ENCODE data around the gene CCZ1. TPM values are rescaled to one million over a fixed set of nuclear protein-coding genes. Genes with fewer than 3 reads are reported as not detected.
"Not testable (repeated sequence)": the region's sequence is repeated elsewhere in the genome, so short reads cannot be mapped to it uniquely, and the experiment has no call there.

CCZ1 gene
- polyA plus RNA-seq, 4 donors = 43.8 to 82.7 (median 51.5) TPM

DNA sequence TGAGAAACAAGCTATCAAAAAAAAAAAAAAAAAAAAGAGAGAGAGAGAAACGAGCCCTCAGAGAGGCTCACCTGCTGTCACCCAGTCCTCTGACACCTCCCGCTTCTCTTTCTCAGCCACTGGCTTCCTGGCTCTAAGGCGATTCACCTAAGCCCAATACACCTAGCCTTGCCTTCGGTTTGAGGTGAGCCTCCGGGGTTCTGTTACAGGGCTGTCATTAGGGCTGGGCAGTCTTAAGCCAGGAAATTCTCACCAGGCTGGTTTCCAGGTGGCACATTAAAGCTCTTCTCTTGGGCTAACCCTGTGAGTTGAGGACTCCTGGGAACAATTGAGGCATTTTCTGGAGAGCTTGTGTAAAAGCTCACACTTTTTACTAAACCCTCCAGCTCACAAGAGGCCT is 10.5 kb upstream of the CCZ1 start:
- not testable (repeated sequence) for FAIRE-seq; H3K4me3 ChIP-seq (ENCODE audit: low read depth in 1 of 3, low read length in 3 of 3); H3K36me3 ChIP-seq (ENCODE audit: control insufficient read depth in 3 of 3, insufficient read depth in 2 of 3, low read depth in 1 of 3, low read length in 3 of 3); DNase-seq; H3K4me1 ChIP-seq (ENCODE audit: control insufficient read depth in 3 of 3, insufficient read depth in 2 of 3, low read depth in 1 of 3, low read length in 2 of 3); H3K9me3 ChIP-seq (ENCODE audit: control insufficient read depth in 2 of 2, insufficient read depth in 1 of 2, low read depth in 1 of 2, low read length in 1 of 2); H3K27ac ChIP-seq (ENCODE audit: low read depth in 1 of 3, low read length in 2 of 3); H3K27me3 ChIP-seq (ENCODE audit: control insufficient read depth in 3 of 3, insufficient read depth in 3 of 3, low read length in 3 of 3)
- 74 to 87% (median 87%) methylated on average over 5 of the region's 5 CpGs for WGBS, 3 donors

GRCh38 chr7:5890244-5890643 is 8.3 kb upstream of the CCZ1 start:
- not testable (repeated sequence) for FAIRE-seq; H3K4me3 ChIP-seq (ENCODE audit: low read depth in 1 of 3, low read length in 3 of 3); H3K4me1 ChIP-seq (ENCODE audit: control insufficient read depth in 3 of 3, insufficient read depth in 2 of 3, low read depth in 1 of 3, low read length in 2 of 3); H3K27ac ChIP-seq (ENCODE audit: low read depth in 1 of 3, low read length in 2 of 3); H3K36me3 ChIP-seq (ENCODE audit: control insufficient read depth in 3 of 3, insufficient read depth in 2 of 3, low read depth in 1 of 3, low read length in 3 of 3); DNase-seq; H3K27me3 ChIP-seq (ENCODE audit: control insufficient read depth in 3 of 3, insufficient read depth in 3 of 3, low read length in 3 of 3); H3K9me3 ChIP-seq (ENCODE audit: control insufficient read depth in 2 of 2, insufficient read depth in 1 of 2, low read depth in 1 of 2, low read length in 1 of 2)
- 77 to 91% (median 81%) methylated on average over 2 of the region's 2 CpGs for whole genome bisulfite sequencing, 3 donors

GRCh38 chr7:5892498-5892897 is 6.0 kb upstream of the CCZ1 start:
- peak in 1 of 2 donors; percentile 31 for DNase-seq
- Histone ChIP-seq H3K4me3 (ENCODE audit: low read depth in 1 of 3, low read length in 3 of 3) (no peak overlapping the region), H3K27me3 (ENCODE audit: control insufficient read depth in 3 of 3, insufficient read depth in 3 of 3, low read length in 3 of 3) (no peaks in the 10 kb centered on the region), H3K9me3 (ENCODE audit: control insufficient read depth in 2 of 2, insufficient read depth in 1 of 2, low read depth in 1 of 2, low read length in 1 of 2) (no peaks in the 10 kb centered on the region), H3K36me3 (ENCODE audit: control insufficient read depth in 3 of 3, insufficient read depth in 2 of 3, low read depth in 1 of 3, low read length in 3 of 3) (no peaks in the 10 kb centered on the region), H3K4me1 (ENCODE audit: control insufficient read depth in 3 of 3, insufficient read depth in 2 of 3, low read depth in 1 of 3, low read length in 2 of 3) (no peaks in the 10 kb centered on the region), H3K27ac (ENCODE audit: low read depth in 1 of 3, low read length in 2 of 3) (no peak overlapping the region)
- WGBS, 3 donors = 70 to 86% (median 82%) methylated on average over 9 of the region's 9 CpGs
- FAIRE-seq = no peak

- DNase-seq = peak in 1 of 2 donors; percentile 25
These were observed 1.1 kb upstream of the CCZ1 start for GRCh38 chr7:5897369-5897919.

GRCh38 chr7:5903002-5903401 is 4.5 kb downstream of the CCZ1 start:
- not testable (repeated sequence) for H3K9me3 ChIP-seq (ENCODE audit: control insufficient read depth in 2 of 2, insufficient read depth in 1 of 2, low read depth in 1 of 2, low read length in 1 of 2); H3K4me3 ChIP-seq (ENCODE audit: low read depth in 1 of 3, low read length in 3 of 3); FAIRE-seq; H3K27ac ChIP-seq (ENCODE audit: low read depth in 1 of 3, low read length in 2 of 3); DNase-seq; H3K4me1 ChIP-seq (ENCODE audit: control insufficient read depth in 3 of 3, insufficient read depth in 2 of 3, low read depth in 1 of 3, low read length in 2 of 3); H3K27me3 ChIP-seq (ENCODE audit: control insufficient read depth in 3 of 3, insufficient read depth in 3 of 3, low read length in 3 of 3)
- peaks cover 0 to 24% (median 2%) of the 10 kb centered on the region in 3 donors for H3K36me3 ChIP-seq (ENCODE audit: control insufficient read depth in 3 of 3, insufficient read depth in 2 of 3, low read depth in 1 of 3, low read length in 3 of 3)
- WGBS, 3 donors = 59 to 91% (median 77%) methylated on average over 6 of the region's 6 CpGs

More at GRCh38 chr7:5897369-5897919, 1.1 kb upstream of the CCZ1 start:
- H3K9me3 ChIP-seq (ENCODE audit: control insufficient read depth in 2 of 2, insufficient read depth in 1 of 2, low read depth in 1 of 2, low read length in 1 of 2); H3K4me1 ChIP-seq (ENCODE audit: control insufficient read depth in 3 of 3, insufficient read depth in 2 of 3, low read depth in 1 of 3, low read length in 2 of 3); H3K27me3 ChIP-seq (ENCODE audit: control insufficient read depth in 3 of 3, insufficient read depth in 3 of 3, low read length in 3 of 3); H3K27ac ChIP-seq (ENCODE audit: low read depth in 1 of 3, low read length in 2 of 3); H3K36me3 ChIP-seq (ENCODE audit: control insufficient read depth in 3 of 3, insufficient read depth in 2 of 3, low read depth in 1 of 3, low read length in 3 of 3); H3K4me3 ChIP-seq (ENCODE audit: low read depth in 1 of 3, low read length in 3 of 3); FAIRE-seq: not testable (repeated sequence)
- 34 to 65% (median 60%) methylated on average over 5 to 12 of the region's 13 CpGs for WGBS, 3 donors

GRCh38 chr7:5904726-5905125 is 6.2 kb downstream of the CCZ1 start:
- 43 to 75% (median 54%) methylated on average over 5 of the region's 5 CpGs for WGBS, 3 donors
- FAIRE-seq; H3K27me3 ChIP-seq (ENCODE audit: control insufficient read depth in 3 of 3, insufficient read depth in 3 of 3, low read length in 3 of 3); H3K4me3 ChIP-seq (ENCODE audit: low read depth in 1 of 3, low read length in 3 of 3); H3K9me3 ChIP-seq (ENCODE audit: control insufficient read depth in 2 of 2, insufficient read depth in 1 of 2, low read depth in 1 of 2, low read length in 1 of 2); H3K4me1 ChIP-seq (ENCODE audit: control insufficient read depth in 3 of 3, insufficient read depth in 2 of 3, low read depth in 1 of 3, low read length in 2 of 3); H3K27ac ChIP-seq (ENCODE audit: low read depth in 1 of 3, low read length in 2 of 3): not testable (repeated sequence)
- peaks cover 0 to 27% (median 2%) of the 10 kb centered on the region in 3 donors for H3K36me3 ChIP-seq (ENCODE audit: control insufficient read depth in 3 of 3, insufficient read depth in 2 of 3, low read depth in 1 of 3, low read length in 3 of 3)
- peak; percentile 6 to 77 for DNase-seq

DNA sequence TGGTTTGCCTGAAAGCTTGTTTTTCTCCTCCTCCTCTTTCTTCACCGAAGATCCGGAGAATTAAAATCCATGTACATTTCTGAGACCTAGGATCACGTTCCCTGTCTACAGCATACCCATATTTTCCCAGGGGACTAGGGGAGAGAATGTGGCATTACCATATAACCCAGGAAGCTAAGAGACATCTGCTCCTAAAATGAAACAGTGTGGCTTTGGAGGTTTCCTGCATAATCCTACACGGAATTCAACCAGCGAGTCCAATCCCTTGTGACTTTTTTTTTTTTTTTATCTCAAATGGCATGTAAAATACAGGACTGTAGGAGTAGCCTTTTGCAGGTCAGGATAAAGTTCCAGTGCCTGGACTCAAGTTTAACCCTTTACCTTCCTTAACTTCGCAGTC is 10.3 kb downstream of the CCZ1 start:
- H3K27me3 ChIP-seq (ENCODE audit: control insufficient read depth in 3 of 3, insufficient read depth in 3 of 3, low read length in 3 of 3); H3K4me3 ChIP-seq (ENCODE audit: low read depth in 1 of 3, low read length in 3 of 3); H3K9me3 ChIP-seq (ENCODE audit: control insufficient read depth in 2 of 2, insufficient read depth in 1 of 2, low read depth in 1 of 2, low read length in 1 of 2); H3K4me1 ChIP-seq (ENCODE audit: control insufficient read depth in 3 of 3, insufficient read depth in 2 of 3, low read depth in 1 of 3, low read length in 2 of 3); H3K27ac ChIP-seq (ENCODE audit: low read depth in 1 of 3, low read length in 2 of 3); DNase-seq; FAIRE-seq: not testable (repeated sequence)
- peaks cover 0 to 28% (median 3%) of the 10 kb centered on the region in 3 donors for H3K36me3 ChIP-seq (ENCODE audit: control insufficient read depth in 3 of 3, insufficient read depth in 2 of 3, low read depth in 1 of 3, low read length in 3 of 3)
- 90 to 96% (median 96%) methylated on average over 6 of the region's 6 CpGs for WGBS, 3 donors

DNA sequence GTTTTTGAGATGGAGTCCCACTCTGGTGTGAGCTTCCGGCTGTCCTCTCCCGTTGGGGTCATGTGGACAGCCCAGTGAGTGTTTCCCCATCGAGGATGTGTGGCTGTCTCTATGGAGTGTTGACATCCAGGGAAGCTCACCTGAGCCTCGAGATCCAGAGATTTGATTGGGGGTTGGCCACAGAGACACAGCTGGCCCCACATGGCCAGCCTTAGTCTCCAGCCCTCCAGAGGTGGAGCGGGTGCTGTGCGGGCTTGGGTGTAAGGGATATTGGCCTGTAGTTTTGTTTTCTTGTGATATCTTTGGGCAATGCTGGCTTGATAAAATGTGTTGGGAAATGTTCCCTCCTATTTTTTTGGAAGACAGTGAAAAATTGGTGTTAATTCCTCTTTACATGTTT is 18.0 kb downstream of the CCZ1 start:
- WGBS, 3 donors = 72 to 81% (median 80%) methylated on average over 2 to 4 of the region's 6 CpGs

GRCh38 chr7:5924180-5924579 is 25.6 kb downstream of the CCZ1 start:
- H3K4me1 ChIP-seq (ENCODE audit: control insufficient read depth in 3 of 3, insufficient read depth in 2 of 3, low read depth in 1 of 3, low read length in 2 of 3); H3K4me3 ChIP-seq (ENCODE audit: low read depth in 1 of 3, low read length in 3 of 3); H3K36me3 ChIP-seq (ENCODE audit: control insufficient read depth in 3 of 3, insufficient read depth in 2 of 3, low read depth in 1 of 3, low read length in 3 of 3); H3K9me3 ChIP-seq (ENCODE audit: control insufficient read depth in 2 of 2, insufficient read depth in 1 of 2, low read depth in 1 of 2, low read length in 1 of 2); DNase-seq; H3K27ac ChIP-seq (ENCODE audit: low read depth in 1 of 3, low read length in 2 of 3); H3K27me3 ChIP-seq (ENCODE audit: control insufficient read depth in 3 of 3, insufficient read depth in 3 of 3, low read length in 3 of 3); FAIRE-seq: not testable (repeated sequence)
- 93% methylated on average over 1 of the region's 2 CpGs; no CpG with 5 or more reads in 2 of the 3 donors for WGBS, 3 donors

More for the DNA sequence above, 18.0 kb downstream of the CCZ1 start:
- H3K4me1 ChIP-seq (ENCODE audit: control insufficient read depth in 3 of 3, insufficient read depth in 2 of 3, low read depth in 1 of 3, low read length in 2 of 3); H3K27ac ChIP-seq (ENCODE audit: low read depth in 1 of 3, low read length in 2 of 3); H3K4me3 ChIP-seq (ENCODE audit: low read depth in 1 of 3, low read length in 3 of 3); H3K27me3 ChIP-seq (ENCODE audit: control insufficient read depth in 3 of 3, insufficient read depth in 3 of 3, low read length in 3 of 3); H3K9me3 ChIP-seq (ENCODE audit: control insufficient read depth in 2 of 2, insufficient read depth in 1 of 2, low read depth in 1 of 2, low read length in 1 of 2); H3K36me3 ChIP-seq (ENCODE audit: control insufficient read depth in 3 of 3, insufficient read depth in 2 of 3, low read depth in 1 of 3, low read length in 3 of 3); FAIRE-seq; DNase-seq: not testable (repeated sequence)

Measured in small intestine (tissue), 7 donors.